Heart left ventricle (tissue), 13 donors: ENCODE results near the gene SMARCA1.

Source experiments
- POLR2A ChIP-seq, 2 donors: fragments of 450-650 bp; IDR thresholded peaks; one replicate each; pipeline ENCODE4 v1.6.1; 2017; ENCODE audit warnings: antibody characterized with exemption in 2 of 2, mild to moderate bottlenecking in 2 of 2, moderate library complexity in 2 of 2
- TF ChIP-seq, protein P1 (sequence below), 12 donors: fragments of 200-600 bp; sonication (generic) in 4 of 12; IDR thresholded peaks; one replicate each; pipeline versions ENCODE4 v1.5.0 to v1.8.0; 2018 to 2022; ENCODE audit warnings: antibody characterized with exemption in 12 of 12, mild to moderate bottlenecking in 5 of 12
- donor health status: ischemic (EF 13 %, LVEDD 7.1; RV severe dilation, severe dysfunction).
- donor health status: DM: no; HTN: yes; CAD: no.
- donor health status: DM: no; HTN: no; CAD: no.
- donor health status: ischemic (EF 25% LVEDD 6.9; RV normal size, moderate dysfunction).
- donor health status: ischemic (EF 25% LVEDD 5.7; RV mildly dilated, moderate dysfunction).
- donor health status: ischemic (EF 35%, LVEDD 5.7; RV mildly dilated, moderate dysfunction).
- donor health status: nonischemic (EF 11% LVEDD 7.7; RV severe dilation, severe dysfunction).
- donor health status: DM: yes; HTN: yes; CAD: no.
- donor health status: PGD.
- donor health status: ischemic (EF 29% LVEDD 5.4; RV normal size, mild dysfunction).
- donor health status: nonischemic (EF 23%, LVEDD 6.1; RV moderate dilation, normal function).

DNA sequence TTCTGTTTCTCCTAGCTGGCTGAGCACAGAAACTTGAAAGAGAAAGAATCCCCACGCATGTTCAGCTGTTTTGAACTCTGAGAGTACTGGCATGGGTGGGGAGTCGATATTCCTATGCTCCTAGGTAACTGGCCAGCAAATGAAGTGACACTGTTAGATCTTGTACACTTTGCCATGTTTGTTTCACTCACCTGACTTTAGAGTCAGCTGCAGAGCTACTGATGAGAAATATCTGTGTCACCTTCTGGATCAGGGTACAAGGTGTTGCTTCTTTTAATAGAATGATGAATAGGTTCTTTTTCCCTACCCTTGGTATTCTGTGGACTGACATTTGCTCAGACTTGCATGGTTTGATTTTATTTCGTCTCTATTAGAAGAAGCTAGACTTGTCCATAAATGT lies 45.1 kb upstream of the SMARCA1 start:
- TF ChIP-seq, protein P1, sequence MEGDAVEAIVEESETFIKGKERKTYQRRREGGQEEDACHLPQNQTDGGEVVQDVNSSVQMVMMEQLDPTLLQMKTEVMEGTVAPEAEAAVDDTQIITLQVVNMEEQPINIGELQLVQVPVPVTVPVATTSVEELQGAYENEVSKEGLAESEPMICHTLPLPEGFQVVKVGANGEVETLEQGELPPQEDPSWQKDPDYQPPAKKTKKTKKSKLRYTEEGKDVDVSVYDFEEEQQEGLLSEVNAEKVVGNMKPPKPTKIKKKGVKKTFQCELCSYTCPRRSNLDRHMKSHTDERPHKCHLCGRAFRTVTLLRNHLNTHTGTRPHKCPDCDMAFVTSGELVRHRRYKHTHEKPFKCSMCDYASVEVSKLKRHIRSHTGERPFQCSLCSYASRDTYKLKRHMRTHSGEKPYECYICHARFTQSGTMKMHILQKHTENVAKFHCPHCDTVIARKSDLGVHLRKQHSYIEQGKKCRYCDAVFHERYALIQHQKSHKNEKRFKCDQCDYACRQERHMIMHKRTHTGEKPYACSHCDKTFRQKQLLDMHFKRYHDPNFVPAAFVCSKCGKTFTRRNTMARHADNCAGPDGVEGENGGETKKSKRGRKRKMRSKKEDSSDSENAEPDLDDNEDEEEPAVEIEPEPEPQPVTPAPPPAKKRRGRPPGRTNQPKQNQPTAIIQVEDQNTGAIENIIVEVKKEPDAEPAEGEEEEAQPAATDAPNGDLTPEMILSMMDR (IDR thresholded peaks at IDR 0.05): no peak
- no peak for TF ChIP-seq POLR2A (IDR thresholded peaks at IDR 0.05)
